SK-N-SH (cell line): Measurements from ENCODE around the gene PTPN22. TPM values are rescaled to one million over a fixed set of nuclear protein-coding genes. Genes with fewer than 3 reads are reported as not detected.

Source experiments
- CTCF ChIA-PET: fragments of 300-600, 350-600 bp; formaldehyde crosslinking; extraction: SDS; loops from one replicate; lab custom pipeline; 2021; lab: Yijun Ruan, JAX
- POLR2A ChIA-PET: fragments of 350-600 bp; sonication (Branson Sonifier 250); formaldehyde crosslinking; extraction: SDS; loops from one replicate; lab custom pipeline; 2020; ENCODE audit warnings: antibody characterized with exemption, inconsistent platforms; lab: Yijun Ruan, JAX
- DNase-seq: peaks from one replicate; pipeline ENCODE4 v3.0.0; 2012
- H2AFZ ChIP-seq: fragments of 200-600 bp; sonication (generic); 2 replicates; pipeline ENCODE4 v1.8.1; 2016; ENCODE audit warnings: antibody characterized with exemption, mild to moderate bottlenecking, low read depth
- H3F3A ChIP-seq: fragments of 200-600 bp; sonication (generic); replicated peaks from 2 replicates; pipeline ENCODE3; 2016; ENCODE audit warnings: antibody characterized with exemption, mild to moderate bottlenecking; ENCODE audit not compliant: insufficient read depth
- H3K27ac ChIP-seq, 2 experiments: fragments of 200-500 bp in 1 of 2; fragments of 200-600 bp in 1 of 2; sonication (Bioruptor generic) in 1 of 2; sonication (generic), shearing (Covaris generic) in 1 of 2; 2 replicates each; pipeline versions ENCODE4 v1.5.1 to v1.6.1; 2014 to 2016; ENCODE audit warnings: low read depth in 2 of 2, inconsistent platforms in 1 of 2, low read length in 1 of 2, mild to moderate bottlenecking in 1 of 2, mixed read lengths in 1 of 2
- H3K27me3 ChIP-seq: fragments of 200-600 bp; sonication (generic), shearing (Covaris generic); 2 replicates; pipeline ENCODE4 v1.6.1; 2016; ENCODE audit warnings: mixed run types; ENCODE audit not compliant: insufficient read depth
- H3K36me3 ChIP-seq, 2 experiments: fragments of 200-500 bp in 1 of 2; fragments of 200-600 bp in 1 of 2; sonication (Bioruptor generic) in 1 of 2; sonication (generic) in 1 of 2; replicated peaks in 1 of 2; 2 replicates each; pipeline versions ENCODE3 to v1.5.1; 2014 to 2016; ENCODE audit warnings: low read length in 1 of 2, mild to moderate bottlenecking in 1 of 2; ENCODE audit not compliant: insufficient read depth in 2 of 2, control insufficient read depth in 1 of 2
- H3K4me1 ChIP-seq, 2 experiments: fragments of 200-500 bp in 1 of 2; fragments of 200-600 bp in 1 of 2; sonication (Bioruptor generic) in 1 of 2; sonication (generic), shearing (Covaris generic) in 1 of 2; 2 replicates each; pipeline versions ENCODE4 v1.5.1 to v1.6.1; 2014 to 2016; ENCODE audit warnings: low read depth in 1 of 2, low read length in 1 of 2, mixed run types in 1 of 2; ENCODE audit not compliant: insufficient read depth in 2 of 2, control insufficient read depth in 1 of 2
- H3K4me2 ChIP-seq: fragments of 200-600 bp; sonication (generic), shearing (Covaris generic); 2 replicates; pipeline ENCODE4 v1.6.1; 2017; ENCODE audit warnings: mixed run types
- H3K4me3 ChIP-seq, 2 experiments: fragments of 200-500 bp in 1 of 2; fragments of 200-600 bp in 1 of 2; sonication (Bioruptor generic) in 1 of 2; sonication (generic), shearing (Covaris generic) in 1 of 2; 2 replicates each; pipeline versions ENCODE4 v1.5.1 to v1.8.1; 2014 to 2016; ENCODE audit warnings: low read depth in 2 of 2, inconsistent platforms in 1 of 2, low read length in 1 of 2, mild to moderate bottlenecking in 1 of 2, mixed read lengths in 1 of 2, moderate library complexity in 1 of 2
- H3K79me2 ChIP-seq: fragments of 200-600 bp; sonication (generic); 2 replicates; pipeline ENCODE4 v1.8.1; 2017; ENCODE audit warnings: mild to moderate bottlenecking; ENCODE audit not compliant: insufficient read depth
- H3K9ac ChIP-seq: fragments of 200-600 bp; sonication (generic); 2 replicates; pipeline ENCODE4 v1.6.1; 2017; ENCODE audit warnings: mixed run types
- H3K9me2 ChIP-seq: fragments of 200-600 bp; sonication (generic); 2 replicates; pipeline ENCODE4 v1.6.1; 2017; ENCODE audit warnings: mixed run types
- H3K9me3 ChIP-seq: fragments of 200-600 bp; sonication (generic); 2 replicates; pipeline ENCODE4 v1.6.1; 2017; ENCODE audit warnings: mixed run types, mild to moderate bottlenecking, moderate library complexity
- H4K20me1 ChIP-seq: fragments of 200-600 bp; sonication (generic); 2 replicates; pipeline ENCODE4 v1.6.1; 2017; ENCODE audit warnings: mild to moderate bottlenecking, mixed run types; ENCODE audit not compliant: insufficient read depth
- ELF1 ChIP-seq: IDR thresholded peaks from 2 replicates; pipeline ENCODE4 v1.4.0; 2012
- FOSL2 ChIP-seq: IDR thresholded peaks from 2 replicates; pipeline ENCODE4 v1.4.0; 2012; ENCODE audit warnings: low read depth, mild to moderate bottlenecking, moderate library complexity, borderline replicate concordance
- FOXJ3 ChIP-seq: sonication (generic); formaldehyde crosslinking; IDR thresholded peaks from 2 replicates; pipeline ENCODE4 v1.5.1; 2020; ENCODE audit warnings: mild to moderate bottlenecking, missing genetic modification reagents
- GATA2 ChIP-seq: sonication (generic); formaldehyde crosslinking; IDR thresholded peaks from 2 replicates; pipeline ENCODE4 v1.5.0; 2020; ENCODE audit warnings: mild to moderate bottlenecking, missing genetic modification reagents
- IRF3 ChIP-seq: fragments of 150-350 bp; IDR thresholded peaks from 2 replicates; pipeline ENCODE4 v1.6.1; 2016; ENCODE audit warnings: mild to moderate bottlenecking, low read depth, low read length
- JUND ChIP-seq: IDR thresholded peaks from 2 replicates; pipeline ENCODE4 v1.4.0; 2012
- NFIC ChIP-seq: IDR thresholded peaks from 2 replicates; pipeline ENCODE4 v1.4.0; 2012; ENCODE audit warnings: borderline replicate concordance
- NRF1 ChIP-seq: IDR thresholded peaks from 2 replicates; pipeline ENCODE4 v1.6.1; 2012; ENCODE audit warnings: low read depth, mild to moderate bottlenecking, low read length
- PBX3 ChIP-seq: IDR thresholded peaks from 2 replicates; pipeline ENCODE4; 2012
- POLR2AphosphoS5 ChIP-seq: IDR thresholded peaks from 2 replicates; pipeline ENCODE4 v1.6.1; 2012; ENCODE audit warnings: low read depth, low read length
- RAD21 ChIP-seq: IDR thresholded peaks from 2 replicates; pipeline ENCODE4 v1.6.1; 2012; ENCODE audit warnings: mild to moderate bottlenecking, low read length
- RCOR1 ChIP-seq: fragments of 150-350 bp; IDR thresholded peaks from 2 replicates; pipeline ENCODE4 v1.6.1; 2017; ENCODE audit warnings: antibody characterized with exemption, low read length
- RXRA ChIP-seq: IDR thresholded peaks from 2 replicates; pipeline ENCODE4 v1.4.0; 2012; ENCODE audit warnings: low read depth, mild to moderate bottlenecking, borderline replicate concordance
- SIN3A ChIP-seq: IDR thresholded peaks from 2 replicates; pipeline ENCODE4 v1.6.1; 2012; ENCODE audit warnings: low read depth, mild to moderate bottlenecking, low read length, moderate library complexity, borderline replicate concordance
- SMC3 ChIP-seq: IDR thresholded peaks from 2 replicates; pipeline ENCODE4 v1.6.1; 2012; ENCODE audit warnings: low read depth, low read length, improper control_type of control experiment
- TAF1 ChIP-seq: IDR thresholded peaks from 2 replicates; pipeline ENCODE4 v1.6.1; 2012; ENCODE audit warnings: low read depth, mild to moderate bottlenecking, low read length, moderate library complexity, borderline replicate concordance
- YY1 ChIP-seq: IDR thresholded peaks from 2 replicates; pipeline ENCODE4 v1.4.0; 2012; ENCODE audit warnings: low read depth, mild to moderate bottlenecking
- ZBTB33 ChIP-seq: IDR thresholded peaks from 2 replicates; pipeline ENCODE4 v1.4.0; 2012; ENCODE audit warnings: low read depth, borderline replicate concordance
- WGBS: methylation state at CpG from one replicate; pipeline ENCODE4 v1.1.6; 2017; ENCODE audit warnings: low lambda C conversion rate; 5-methylcytosine and 5-hydroxymethylcytosine counted together
- polyA plus RNA-seq, 3 experiments: library from polyadenylated mRNA; depleted of rRNA; stranded (reverse); fragments of >200 nt; gene quantifications; 2 replicates each; pipeline ENCODE4 v1.2.3, GENCODE V29; 2012

Gene PTPN22
- polyA plus RNA-seq, 1 of the 3 experiments (the other 2 are of a cell fraction) = 0.12 TPM

- H3K9me3 ChIP-seq = no peaks in the 10 kb centered on the region
- no peaks in the 10 kb centered on the region for H3K36me3 ChIP-seq
- no peaks in the 10 kb centered on the region for H3K9me2 ChIP-seq
- WGBS = 89% methylated on average over 1 of the region's 1 CpG
- peaks cover 0 to 29% of the 10 kb centered on the region in 2 experiments; a peak in 2 of 4 replicates for H3K4me1 ChIP-seq
- no peaks in the 10 kb centered on the region for H3K27me3 ChIP-seq
- no peak overlapping the region for H3K9ac ChIP-seq
- peaks cover 4% of the 10 kb centered on the region for H3F3A ChIP-seq
- no peak overlapping the region for H3K4me3 ChIP-seq
- H4K20me1 ChIP-seq = no peaks in the 10 kb centered on the region
- H3K4me2 ChIP-seq = no peak overlapping the region; the same call in 1 of the 2 replicates
- TF ChIP-seq FOSL2 (no peak), TAF1 (no peak), NFIC (no peak), PBX3 (no peak), POLR2AphosphoS5 (no peak), RAD21 (no peak), RCOR1 (no peak), YY1 (no peak), JUND (no peak), SMC3 (no peak), RXRA (no peak), NRF1 (no peak), FOXJ3 (CRISPR knock-in tag) (no peak), ELF1 (no peak), GATA2 (no peak), SIN3A (no peak), IRF3 (no peak), ZBTB33 (no peak)
- TF ChIP-seq, all 33 proteins: peak for 0
- CTCF ChIA-PET = interaction anchor here (0.7 to 3.9 kb wide), 2 partner anchors 24 to 74 kb away, joined by 3 to 14 read pairs; no protein-coding TSS in a partner anchor
- peak overlapping the region; percentile 80 for H2AFZ ChIP-seq
- POLR2A ChIA-PET = no interaction called here
- H3K79me2 ChIP-seq = no peaks in the 10 kb centered on the region
- DNase-seq = no peak
- peak overlapping the region in 1 of 2 experiments; percentile 5; a peak in 1 of 4 replicates for H3K27ac ChIP-seq
Measured at GRCh38 chr1:113858982-113859381, 12.5 kb downstream of the PTPN22 start.
